ENCODE results near the gene NRCAM. TPM values are rescaled to one million over a fixed set of nuclear protein-coding genes. Genes with fewer than 3 reads are reported as not detected.

Gene NRCAM
- total and polyA plus RNA-seq, 2 experiments from 2014 or later, result 0.76 to 3.9 TPM

DNA sequence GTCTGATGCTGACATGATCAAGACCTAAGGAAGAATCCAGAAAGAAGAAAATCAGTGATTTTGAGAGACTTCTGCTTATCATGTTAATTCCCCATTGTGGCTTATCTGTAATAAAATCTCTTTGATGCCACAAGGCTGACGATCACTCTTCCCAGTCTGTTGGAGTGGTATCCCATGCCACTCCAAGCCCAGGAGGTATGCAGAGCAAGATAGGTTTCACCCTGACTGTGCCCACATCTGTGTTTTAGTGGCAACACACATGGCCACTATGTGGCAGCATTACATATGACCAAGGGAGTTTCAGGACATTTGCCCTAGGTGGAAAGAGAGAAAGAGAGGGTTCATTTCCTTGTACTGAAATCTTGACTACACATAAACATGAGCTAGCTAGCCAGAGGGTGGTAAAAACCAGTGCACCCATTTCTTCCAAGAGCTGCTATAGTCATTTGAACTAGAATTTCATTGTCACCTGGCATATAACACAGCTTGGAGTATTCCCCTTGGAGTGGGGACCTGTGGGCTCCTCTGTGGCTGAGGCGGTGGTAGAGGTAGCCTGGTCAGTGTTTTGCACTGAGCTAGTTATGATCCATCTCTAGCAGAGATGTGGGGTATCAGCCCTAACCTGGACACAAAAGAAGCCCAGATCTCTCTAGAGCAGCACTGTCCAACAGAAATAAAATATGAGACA lies 346.9 kb downstream of the NRCAM start:
- TF ChIP-seq, protein P1, sequence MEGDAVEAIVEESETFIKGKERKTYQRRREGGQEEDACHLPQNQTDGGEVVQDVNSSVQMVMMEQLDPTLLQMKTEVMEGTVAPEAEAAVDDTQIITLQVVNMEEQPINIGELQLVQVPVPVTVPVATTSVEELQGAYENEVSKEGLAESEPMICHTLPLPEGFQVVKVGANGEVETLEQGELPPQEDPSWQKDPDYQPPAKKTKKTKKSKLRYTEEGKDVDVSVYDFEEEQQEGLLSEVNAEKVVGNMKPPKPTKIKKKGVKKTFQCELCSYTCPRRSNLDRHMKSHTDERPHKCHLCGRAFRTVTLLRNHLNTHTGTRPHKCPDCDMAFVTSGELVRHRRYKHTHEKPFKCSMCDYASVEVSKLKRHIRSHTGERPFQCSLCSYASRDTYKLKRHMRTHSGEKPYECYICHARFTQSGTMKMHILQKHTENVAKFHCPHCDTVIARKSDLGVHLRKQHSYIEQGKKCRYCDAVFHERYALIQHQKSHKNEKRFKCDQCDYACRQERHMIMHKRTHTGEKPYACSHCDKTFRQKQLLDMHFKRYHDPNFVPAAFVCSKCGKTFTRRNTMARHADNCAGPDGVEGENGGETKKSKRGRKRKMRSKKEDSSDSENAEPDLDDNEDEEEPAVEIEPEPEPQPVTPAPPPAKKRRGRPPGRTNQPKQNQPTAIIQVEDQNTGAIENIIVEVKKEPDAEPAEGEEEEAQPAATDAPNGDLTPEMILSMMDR (IDR thresholded peaks at IDR 0.05; ENCODE audit: low read depth, low read length), result peak; percentile 45
- DNase-seq (ENCODE audit: low read depth in 1 of 2, low spot score in 1 of 2), result peak in 1 of 2 donors; percentile 33
- H3K9me3 ChIP-seq (ENCODE audit: low read depth), result no peaks in the 10 kb centered on the region
- no peaks in the 10 kb centered on the region for H3K27me3 ChIP-seq
- no peaks in the 10 kb centered on the region for H3K4me1 ChIP-seq (ENCODE audit: low read depth)
- H3K27ac ChIP-seq, result no peak overlapping the region
- H3K36me3 ChIP-seq, result no peaks in the 10 kb centered on the region
- no peak overlapping the region for H3K4me3 ChIP-seq

DNA sequence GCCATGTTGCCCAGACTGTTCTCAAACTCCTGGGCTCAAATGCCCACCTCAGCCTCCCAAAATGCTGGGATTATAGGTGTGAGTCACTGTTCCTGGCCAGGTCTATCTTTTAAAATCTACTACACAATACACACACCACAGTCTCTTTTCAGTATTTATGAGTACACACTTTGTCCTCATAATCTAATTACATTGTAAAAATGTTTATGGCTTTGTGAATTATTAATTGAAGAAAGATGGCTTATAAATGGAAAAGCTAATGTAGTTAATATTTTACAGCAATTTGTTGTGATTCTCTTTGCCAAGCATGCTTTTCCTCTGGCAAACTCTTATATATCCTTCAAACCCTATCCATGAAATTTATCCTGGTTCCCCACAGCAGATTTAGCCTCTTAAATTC lies 348.1 kb downstream of the NRCAM start:
- Histone ChIP-seq H3K4me3 (no peak overlapping the region), H3K27ac (no peak overlapping the region), H3K9me3 (ENCODE audit: low read depth) (no peaks in the 10 kb centered on the region), H3K27me3 (no peaks in the 10 kb centered on the region), H3K4me1 (ENCODE audit: low read depth) (no peaks in the 10 kb centered on the region), H3K36me3 (no peaks in the 10 kb centered on the region)
- no peak for DNase-seq (ENCODE audit: low read depth in 1 of 2, low spot score in 1 of 2)
- TF ChIP-seq, protein P1 (IDR thresholded peaks at IDR 0.05; ENCODE audit: low read depth, low read length), result no peak

DNA sequence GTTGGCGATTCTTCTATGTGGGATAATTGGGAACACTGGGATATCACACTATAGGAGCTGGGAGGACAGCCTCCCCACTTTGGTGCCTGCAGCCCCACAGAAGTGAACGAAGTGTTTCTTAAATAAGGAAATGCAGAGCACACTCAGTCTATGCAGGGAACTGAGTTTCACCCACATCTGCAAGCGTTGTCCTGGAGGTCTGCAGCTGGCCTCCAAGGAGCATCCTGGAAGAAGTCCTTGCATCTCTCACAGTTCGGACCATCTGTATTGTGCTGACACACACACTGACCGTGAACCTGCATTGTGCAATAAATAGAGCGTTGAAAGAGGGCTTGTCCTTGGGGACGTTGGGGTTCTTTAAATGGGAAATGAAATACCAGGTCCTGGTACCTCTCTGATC lies 351.9 kb downstream of the NRCAM start:
- TF ChIP-seq, protein P1 (IDR thresholded peaks at IDR 0.05; ENCODE audit: low read depth, low read length), result no peak
- Histone ChIP-seq H3K27me3 (no peaks in the 10 kb centered on the region), H3K4me3 (no peak overlapping the region), H3K4me1 (ENCODE audit: low read depth) (no peaks in the 10 kb centered on the region), H3K27ac (no peak overlapping the region), H3K9me3 (ENCODE audit: low read depth) (no peaks in the 10 kb centered on the region), H3K36me3 (no peaks in the 10 kb centered on the region)
- peak in 1 of 2 donors; percentile 68 for DNase-seq (ENCODE audit: low read depth in 1 of 2, low spot score in 1 of 2)

- TF ChIP-seq, protein P1 (IDR thresholded peaks at IDR 0.05; ENCODE audit: low read depth, low read length), result no peak
These were observed 352.5 kb downstream of the NRCAM start for GRCh38 chr7:108103558-108104298.

GRCh38 chr7:108102671-108103312 lies 353.4 kb downstream of the NRCAM start:
- DNase-seq (ENCODE audit: low read depth in 1 of 2, low spot score in 1 of 2), result no peak
- Histone ChIP-seq H3K27me3 (no peaks in the 10 kb centered on the region), H3K9me3 (ENCODE audit: low read depth) (no peaks in the 10 kb centered on the region), H3K4me1 (ENCODE audit: low read depth) (no peaks in the 10 kb centered on the region), H3K4me3 (no peak overlapping the region), H3K27ac (no peak overlapping the region), H3K36me3 (no peaks in the 10 kb centered on the region)
- TF ChIP-seq, protein P1 (IDR thresholded peaks at IDR 0.05; ENCODE audit: low read depth, low read length), result no peak

More at GRCh38 chr7:108103558-108104298, 352.5 kb downstream of the NRCAM start:
- H3K27ac ChIP-seq, result no peak overlapping the region
- no peak overlapping the region for H3K4me3 ChIP-seq
- no peaks in the 10 kb centered on the region for H3K27me3 ChIP-seq
- DNase-seq (ENCODE audit: low read depth in 1 of 2, low spot score in 1 of 2), result peak in 1 of 2 donors; percentile 77
- H3K36me3 ChIP-seq, result no peaks in the 10 kb centered on the region
- no peaks in the 10 kb centered on the region for H3K9me3 ChIP-seq (ENCODE audit: low read depth)
- no peaks in the 10 kb centered on the region for H3K4me1 ChIP-seq (ENCODE audit: low read depth)

Measured in cardiac muscle cell (in vitro differentiated cells and primary cell).